Common myeloid progenitor, CD34-positive (primary cell): ENCODE data around the gene OCLN.
"Not testable (repeated sequence)": the region's sequence is repeated elsewhere in the genome, so short reads cannot be mapped to it uniquely, and the experiment has no call there.

Source experiments
- CTCF ChIA-PET: fragments of 350-600 bp; sonication (Branson Sonifier 250); formaldehyde crosslinking; loops from one replicate; lab custom pipeline; 2021; ENCODE audit warnings: antibody characterized with exemption; lab: Charles Lee
- POLR2A ChIA-PET: fragments of 350-600 bp; sonication (Branson Sonifier 250); formaldehyde crosslinking; loops from one replicate; lab custom pipeline; 2021; ENCODE audit warnings: antibody characterized with exemption; lab: Charles Lee
- DNase-seq, 3 donors: peaks; one replicate each; pipeline versions ENCODE4 v3.0.0 to v3.0.0-alpha.2; 2013
- H3K27ac ChIP-seq, 2 experiments: 1 replicate in 1 of 2; 2 replicates in 1 of 2; pipeline ENCODE4 v1.7.0; 2013; ENCODE audit warnings: inconsistent platforms in 2 of 2, low read length in 2 of 2, mild to moderate bottlenecking in 2 of 2, low read depth in 1 of 2, moderate library complexity in 1 of 2; ENCODE audit not compliant: severe bottlenecking in 2 of 2, insufficient read depth in 1 of 2, poor library complexity in 1 of 2
- H3K27me3 ChIP-seq, 5 experiments: replicated peaks in 2 of 5; 1 replicate in 3 of 5; 2 replicates in 2 of 5; pipeline versions ENCODE4 v1.6.1 to v1.7.0; 2013; ENCODE audit warnings: low read length in 4 of 5, mild to moderate bottlenecking in 2 of 5, moderate library complexity in 2 of 5, inconsistent platforms in 1 of 5; ENCODE audit not compliant: insufficient read depth in 5 of 5, control insufficient read depth in 4 of 5
- H3K36me3 ChIP-seq, 4 experiments: 1 replicate in 2 of 4; 2 replicates in 2 of 4; pipeline versions ENCODE4 v1.6.1 to v1.7.0; 2013; ENCODE audit warnings: low read length in 3 of 4, control low read depth in 1 of 4, mild to moderate bottlenecking in 1 of 4; ENCODE audit not compliant: control insufficient read depth in 4 of 4, insufficient read depth in 4 of 4
- H3K4me1 ChIP-seq, 4 experiments: 1 replicate in 3 of 4; 2 replicates in 1 of 4; pipeline versions ENCODE4 v1.6.1 to v1.7.1; 2013; ENCODE audit warnings: low read length in 3 of 4, mild to moderate bottlenecking in 3 of 4, control low read depth in 1 of 4, inconsistent platforms in 1 of 4, moderate library complexity in 1 of 4; ENCODE audit not compliant: control insufficient read depth in 4 of 4, insufficient read depth in 4 of 4; ENCODE audit errors: control extremely low read depth in 1 of 4
- H3K4me3 ChIP-seq, 7 experiments: 1 replicate in 4 of 7; 2 replicates in 3 of 7; pipeline versions ENCODE4 v1.5.1 to v1.7.0; 2013; ENCODE audit warnings: mild to moderate bottlenecking in 7 of 7, low read length in 6 of 7, moderate library complexity in 6 of 7, inconsistent platforms in 2 of 7, low read depth in 2 of 7, control low read depth in 1 of 7; ENCODE audit not compliant: insufficient read depth in 4 of 7, control insufficient read depth in 1 of 7; ENCODE audit errors: extremely low read depth in 1 of 7
- H3K9me3 ChIP-seq, 5 experiments: 1 replicate in 4 of 5; 2 replicates in 1 of 5; pipeline versions ENCODE4 v1.6.1 to v1.7.1; 2013; ENCODE audit warnings: low read length in 4 of 5, mild to moderate bottlenecking in 2 of 5, inconsistent platforms in 1 of 5, low read depth in 1 of 5, moderate library complexity in 1 of 5; ENCODE audit not compliant: control insufficient read depth in 4 of 5, insufficient read depth in 2 of 5; ENCODE audit errors: control extremely low read depth in 1 of 5
- WGBS: methylation state at CpG from one replicate; pipeline ENCODE4 v1.1.5; 2013; ENCODE audit not compliant: insufficient coverage; 5-methylcytosine and 5-hydroxymethylcytosine counted together

The OCLN gene

DNA sequence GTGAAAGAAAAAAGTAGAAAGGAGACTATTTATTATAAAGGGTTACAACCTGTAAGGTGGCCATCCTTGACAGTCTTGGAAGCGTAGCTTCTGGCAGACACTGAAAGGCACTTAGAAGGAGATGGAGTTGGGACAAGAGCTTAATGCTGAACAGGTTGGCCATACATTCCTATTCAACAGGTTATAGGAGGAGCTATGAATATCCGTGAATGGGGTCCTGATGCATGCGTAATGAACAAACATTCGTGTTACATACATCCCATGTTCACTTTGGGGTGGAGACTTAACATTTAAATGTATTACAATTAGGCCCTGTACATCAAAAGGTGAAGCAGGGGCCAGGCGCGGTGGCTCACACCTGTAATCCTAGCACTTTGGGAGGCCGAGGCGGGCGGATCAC, 34.1 kb downstream of the OCLN start:
- Histone ChIP-seq H3K36me3 (peaks cover 0 to 4% (median 2%) of the 10 kb centered on the region in 4 experiments), H3K9me3 (no peaks in the 10 kb centered on the region), H3K4me1 (peaks cover 0 to 3% (median 0%) of the 10 kb centered on the region in 4 experiments), H3K27me3 (no peaks in the 10 kb centered on the region), H3K4me3 (no peak overlapping the region), H3K27ac (no peak overlapping the region)
- ChIA-PET CTCF (no interaction called here), POLR2A (no interaction called here)
- 100% methylated on average over 6 of the region's 9 CpGs for WGBS
- DNase-seq: no peak

DNA sequence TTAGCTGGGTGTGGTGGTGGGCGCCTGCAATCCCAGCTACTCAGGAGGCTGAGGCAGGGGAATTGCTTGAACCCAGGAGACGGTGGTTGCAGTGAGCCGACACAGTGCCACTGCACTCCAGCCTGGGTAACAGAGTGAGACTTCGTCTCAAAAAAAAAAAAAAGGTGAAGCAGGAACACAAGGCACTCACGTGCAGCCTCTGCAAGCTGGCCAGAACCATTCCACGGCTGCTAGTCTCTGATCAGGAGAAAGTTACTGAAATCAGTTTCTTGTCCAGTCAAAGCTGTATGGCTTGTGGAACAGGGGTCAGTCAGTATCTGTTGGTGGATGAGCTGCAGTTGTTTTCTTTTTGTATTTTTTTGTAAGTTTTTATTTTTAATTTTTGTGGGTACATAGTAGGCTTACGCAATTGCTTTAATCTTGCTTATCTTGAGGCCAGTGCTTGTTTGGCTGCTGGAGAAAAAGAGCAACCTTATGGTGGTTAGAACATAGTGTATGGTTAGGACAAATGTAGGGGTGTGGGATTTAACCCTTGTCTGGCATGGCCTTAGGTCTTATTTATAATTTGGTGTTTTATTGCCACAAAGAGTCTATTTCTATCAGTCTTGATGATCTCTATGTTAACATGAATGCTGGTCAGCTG, 34.7 kb downstream of the OCLN start:
- Histone ChIP-seq H3K9me3 (no peaks in the 10 kb centered on the region), H3K4me1 (peaks cover 0 to 3% (median 0%) of the 10 kb centered on the region in 4 experiments), H3K27me3 (no peaks in the 10 kb centered on the region), H3K4me3 (no peak overlapping the region), H3K27ac (no peak overlapping the region), H3K36me3 (peaks cover 0 to 4% (median 2%) of the 10 kb centered on the region in 4 experiments)
- DNase-seq: no peak
- ChIA-PET POLR2A (no interaction called here), CTCF (no interaction called here)
- WGBS: 97% methylated on average over 7 of the region's 7 CpGs

DNA sequence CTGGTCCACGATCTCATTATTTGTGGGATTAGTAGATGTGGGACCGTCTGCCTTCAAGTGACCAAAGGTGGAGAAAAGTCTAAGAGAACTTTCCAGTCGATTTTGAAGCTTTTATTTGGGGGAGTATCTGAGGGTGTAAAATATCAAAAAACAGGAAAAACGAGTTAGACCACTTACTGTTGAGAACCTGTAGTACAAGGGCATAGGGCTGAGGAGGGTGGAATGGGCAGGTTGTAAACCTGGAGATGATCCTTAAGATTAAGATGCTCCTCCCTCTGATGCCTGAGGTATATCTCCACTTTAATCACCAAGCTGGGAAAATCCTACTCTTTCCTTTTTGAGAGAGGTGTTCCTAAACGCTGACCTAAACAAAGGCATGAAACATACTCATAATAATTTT, 35.4 kb downstream of the OCLN start:
- peaks cover 0 to 3% (median 0%) of the 10 kb centered on the region in 4 experiments for H3K4me1 ChIP-seq
- WGBS: 97% methylated on average over 3 of the region's 5 CpGs
- H3K27ac ChIP-seq: no peak overlapping the region
- POLR2A ChIA-PET: no interaction called here
- no peak for DNase-seq
- H3K36me3 ChIP-seq: peaks cover 0 to 4% (median 2%) of the 10 kb centered on the region in 4 experiments
- H3K4me3 ChIP-seq: no peak overlapping the region
- no peaks in the 10 kb centered on the region for H3K27me3 ChIP-seq
- no peaks in the 10 kb centered on the region for H3K9me3 ChIP-seq
- CTCF ChIA-PET: no interaction called here

DNA sequence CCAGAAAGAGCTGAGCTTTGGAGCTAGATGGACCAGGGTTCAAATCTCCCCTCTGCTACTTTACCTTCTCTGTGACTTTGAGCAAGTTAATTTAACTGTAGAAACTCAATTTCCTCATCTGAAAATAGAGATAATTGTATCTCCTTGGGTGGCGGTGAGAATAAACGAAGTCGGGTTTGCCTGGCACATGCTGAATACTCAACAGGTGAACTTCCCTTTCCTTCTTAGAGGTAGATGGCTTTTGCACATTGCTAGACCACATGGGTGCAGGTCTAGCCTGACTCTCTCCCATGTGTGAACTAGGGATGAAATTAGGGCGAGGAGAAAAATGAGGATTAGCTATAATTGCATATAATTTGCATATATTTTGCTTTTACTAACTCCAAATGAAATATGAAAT, 36.0 kb downstream of the OCLN start:
- Histone ChIP-seq H3K36me3 (peaks cover 0 to 5% (median 2%) of the 10 kb centered on the region in 4 experiments), H3K27me3 (no peaks in the 10 kb centered on the region), H3K4me3 (no peak overlapping the region), H3K4me1 (peaks cover 0 to 3% (median 0%) of the 10 kb centered on the region in 4 experiments), H3K9me3 (no peaks in the 10 kb centered on the region), H3K27ac (no peak overlapping the region)
- ChIA-PET POLR2A (no interaction called here), CTCF (no interaction called here)
- WGBS: 100% methylated on average over 3 of the region's 4 CpGs
- no peak for DNase-seq

DNA sequence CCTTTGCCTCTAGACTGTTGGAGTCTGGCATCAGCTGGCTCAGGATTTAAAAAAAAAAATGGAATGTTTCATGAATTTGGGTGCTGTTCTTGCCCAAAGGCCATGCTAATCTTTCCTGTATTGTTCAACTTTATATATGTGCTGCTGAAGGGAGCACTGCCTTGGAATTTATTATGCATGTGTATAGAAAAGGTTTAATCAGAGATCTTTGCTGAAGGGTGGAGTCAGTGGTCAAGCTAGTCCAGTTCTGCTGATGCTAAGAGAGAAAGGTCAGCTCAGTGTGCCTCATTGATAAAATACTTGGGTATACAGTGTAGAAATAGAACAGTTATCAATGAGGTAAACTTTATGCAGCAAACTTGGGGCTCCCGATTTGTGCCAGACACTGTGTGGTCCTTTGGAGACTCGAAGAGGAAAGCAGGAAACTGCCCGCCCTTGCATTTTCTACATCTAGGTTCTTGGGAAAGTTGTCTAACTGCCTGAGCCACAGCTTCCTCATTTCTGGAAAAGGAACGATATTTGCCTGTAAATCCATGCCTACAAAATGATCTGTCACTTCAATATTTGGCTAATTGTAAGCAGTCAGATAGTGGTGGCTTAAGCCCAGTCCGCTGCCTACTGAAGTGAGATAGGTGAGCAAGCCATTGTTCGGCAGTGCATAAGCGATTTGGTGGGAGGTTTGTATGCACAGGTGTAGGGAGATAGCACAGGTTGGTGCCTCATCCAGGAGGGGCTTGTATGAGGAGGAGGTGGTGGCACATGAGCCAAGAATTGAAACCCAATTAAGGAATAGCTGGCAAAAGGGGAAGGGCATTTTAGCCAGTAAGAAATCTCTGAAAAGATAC, 38.2 kb downstream of the OCLN start:
- Histone ChIP-seq H3K9me3 (no peaks in the 10 kb centered on the region), H3K27me3 (no peaks in the 10 kb centered on the region), H3K27ac (no peak overlapping the region), H3K36me3 (peaks cover 0 to 4% (median 1%) of the 10 kb centered on the region in 4 experiments), H3K4me3 (no peak overlapping the region), H3K4me1 (peaks cover 0 to 3% (median 0%) of the 10 kb centered on the region in 4 experiments)
- CTCF ChIA-PET: no interaction called here
- POLR2A ChIA-PET: no interaction called here
- WGBS: 76% methylated on average over 6 of the region's 7 CpGs
- no peak for DNase-seq

DNA sequence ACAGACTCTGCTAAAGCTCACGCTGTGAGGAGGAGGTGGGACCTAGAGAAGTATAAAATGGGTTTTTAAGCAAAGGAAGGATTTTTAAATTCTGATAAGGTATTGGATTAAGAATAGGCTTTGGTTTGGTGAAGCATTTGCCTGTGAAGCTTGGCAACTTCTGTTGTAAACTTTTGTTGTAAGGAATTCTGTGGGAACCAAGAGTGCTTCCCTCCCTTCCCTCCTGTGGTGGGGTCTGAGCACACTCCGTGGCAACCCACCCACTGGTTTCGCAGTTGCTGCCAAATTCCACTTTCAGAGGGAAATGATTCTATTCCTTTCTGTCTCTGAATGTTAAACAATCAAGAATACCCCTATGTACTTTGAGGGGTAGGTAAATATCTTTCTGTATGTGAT, 38.8 kb downstream of the OCLN start:
- H3K4me3 ChIP-seq: no peak overlapping the region
- H3K27me3 ChIP-seq: no peaks in the 10 kb centered on the region

DNA sequence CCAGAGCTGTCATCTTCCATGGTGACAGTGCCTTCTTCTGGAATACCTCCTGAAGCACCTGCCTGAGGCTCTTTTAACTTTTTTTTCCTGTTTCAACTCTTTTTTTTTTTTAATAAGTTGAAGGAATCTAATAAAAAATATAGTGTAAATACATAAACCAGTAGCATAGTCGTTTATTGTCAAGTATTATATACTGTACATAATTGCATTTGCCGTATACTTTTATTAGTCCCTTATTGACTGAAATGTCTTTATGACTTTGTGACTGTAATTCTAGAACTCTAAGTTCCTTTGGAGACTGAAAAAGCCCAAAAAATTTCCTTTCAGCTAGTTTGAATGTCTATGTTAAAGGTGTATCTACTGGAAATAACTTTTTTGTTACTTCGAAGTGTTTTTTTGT, 45.3 kb downstream of the OCLN start:
- CTCF ChIA-PET, POLR2A ChIA-PET, H3K4me3 ChIP-seq, H3K27ac ChIP-seq, H3K36me3 ChIP-seq, H3K4me1 ChIP-seq, H3K27me3 ChIP-seq, H3K9me3 ChIP-seq, DNase-seq: not testable (repeated sequence)
- WGBS: no CpG with 5 or more reads among the region's 3 CpGs

More for the DNA sequence above, 38.8 kb downstream of the OCLN start:
- DNase-seq: no peak
- Histone ChIP-seq H3K36me3 (peaks cover 0 to 2% (median 0%) of the 10 kb centered on the region in 4 experiments), H3K9me3 (no peaks in the 10 kb centered on the region), H3K27ac (no peak overlapping the region), H3K4me1 (peaks cover 0 to 3% (median 0%) of the 10 kb centered on the region in 4 experiments)
- POLR2A ChIA-PET: no interaction called here
- 100% methylated on average over 1 of the region's 3 CpGs for WGBS
- CTCF ChIA-PET: interaction anchor here (0.5 kb wide), 1 partner anchor 21 kb away, joined by 3 read pairs; no protein-coding TSS in a partner anchor
